Psoas muscle (tissue), 8 donors: ENCODE results near the gene RPS6KA4. TPM values are rescaled to one million over a fixed set of nuclear protein-coding genes. Genes with fewer than 3 reads are reported as not detected.
"Not testable (repeated sequence)": the region's sequence is repeated elsewhere in the genome, so short reads cannot be mapped to it uniquely, and the experiment has no call there.

Experiments used
- ATAC-seq, 4 donors: fragments of 200-7000 bp; cut with Tn5 transposase; one replicate each; pipeline ENCODE4 v1.9.1; 2020; ENCODE audit warnings: moderate library complexity in 3 of 4, mild to moderate bottlenecking in 2 of 4
- DNase-seq, 2 donors: peaks; one replicate each; pipeline ENCODE4 v3.0.0-alpha.2; 2020
- H3K27ac ChIP-seq: fragments of 200-600 bp; one replicate; pipeline ENCODE4 v1.8.0; 2022
- H3K27me3 ChIP-seq, 3 donors: fragments of 200-600 bp in 1 of 3; one replicate each; pipeline versions ENCODE4 v1.6.1 to v1.8.0; 2013 to 2022; ENCODE audit warnings: low read length in 2 of 3, mild to moderate bottlenecking in 2 of 3, moderate library complexity in 1 of 3; ENCODE audit not compliant: insufficient read depth in 3 of 3
- H3K36me3 ChIP-seq, 2 donors: fragments of 200-600 bp in 1 of 2; one replicate each; pipeline versions ENCODE4 v1.6.1 to v1.8.0; 2013 to 2022; ENCODE audit warnings: low read depth in 1 of 2, mild to moderate bottlenecking in 1 of 2, moderate library complexity in 1 of 2; ENCODE audit not compliant: insufficient read depth in 1 of 2
- H3K4me1 ChIP-seq: fragments of 200-600 bp; one replicate; pipeline ENCODE4 v1.8.0; 2022
- H3K4me3 ChIP-seq: fragments of 200-600 bp; one replicate; pipeline ENCODE4 v1.8.0; 2022; ENCODE audit warnings: mild to moderate bottlenecking
- H3K9me3 ChIP-seq: fragments of 200-600 bp; one replicate; pipeline ENCODE4 v1.8.0; 2022
- CTCF ChIP-seq: fragments of 200-600 bp; IDR thresholded peaks from one replicate; pipeline ENCODE4 v1.8.0; 2022; ENCODE audit warnings: antibody characterized with exemption
- WGBS, 3 donors: extraction: QIAGEN DNeasy Blood & Tissue Kit; methylation state at CpG; one replicate each; pipeline versions ENCODE4 v1.1.6 to v1.1.7; 2013; 5-methylcytosine and 5-hydroxymethylcytosine counted together
- intact Hi-C, 2 donors: fragments of 100-400 bp; cut with DNase I; formaldehyde crosslinking; loops; one replicate each; pipeline versions ENCODE4 v1.11.0 to v1.14.2; 2022
- polyA plus RNA-seq, 3 donors: library from polyadenylated mRNA; stranded (reverse); fragments of 200-250 nt; gene quantifications; one replicate each; pipeline ENCODE4 v1.2.3, GENCODE V29; 2013
- total RNA-seq, 4 donors: library from RNA; stranded (reverse); fragmentation: NEBNext Ultra II Directional in 2 of 4; extraction: Animal tissue kit (Norgen Biotek cat#: 25700) in 2 of 4; gene quantifications; one replicate each; pipeline versions ENCODE4 v1.2.1 to v1.2.4, GENCODE V29; 2021 to 2023
- donor health status: healthy with polysubstance abuse.
- donor health status: DM: no; HTN: no; CAD: no; lungs with moderate emphysema.
- donor health status: Bipolar disorder and iron deficiency.
- donor health status: healthy.
- donor health status: DM: yes; HTN: yes; CAD: no.
- donor health status: DM: no; HTN: no; CAD: no.
- donor health status: DM: no; HTN: no; CAD: no.
- donor health status: DM: yes; HTN: yes; CAD: no.

Gene RPS6KA4
- total and polyA plus RNA-seq, 7 donors, result 9.5 to 15.9 (median 13.1) TPM

- WGBS, 3 donors, result 85 to 95% (median 91%) methylated on average over 5 of the region's 5 CpGs
- peaks cover 4% of the 10 kb centered on the region for H3K4me1 ChIP-seq
- DNase-seq, result no peak
- H3K9me3 ChIP-seq, result no peaks in the 10 kb centered on the region
- TF ChIP-seq CTCF, result no peak
- intact Hi-C loops, result loop anchor here in 1 of 2 donors (5.0 kb wide), 1 partner anchor 36 kb away; the partner anchor contains the start of gene RPS6KA4
- H3K36me3 ChIP-seq, result peaks cover 4 to 19% of the 10 kb centered on the region in 2 donors
- no peak overlapping the region for H3K4me3 ChIP-seq
- H3K27me3 ChIP-seq, result no peaks in the 10 kb centered on the region
- ATAC-seq, result no peak
- no peak overlapping the region for H3K27ac ChIP-seq
These were observed 37.4 kb upstream of the RPS6KA4 start for GRCh38 chr11:64321533-64321932.

GRCh38 chr11:64322925-64323260 is 36.1 kb upstream of the RPS6KA4 start:
- H3K36me3 ChIP-seq, result peaks cover 4 to 19% of the 10 kb centered on the region in 2 donors
- H3K27ac ChIP-seq, result no peak overlapping the region
- no peaks in the 10 kb centered on the region for H3K9me3 ChIP-seq
- intact Hi-C loops, result loop anchor here in 1 of 2 donors (5.0 kb wide), 1 partner anchor 34 kb away; the partner anchor contains the start of gene RPS6KA4
- no peaks in the 10 kb centered on the region for H3K27me3 ChIP-seq
- DNase-seq (no peak), ATAC-seq (no peak)
- H3K4me1 ChIP-seq, result no peaks in the 10 kb centered on the region
- 81 to 87% (median 81%) methylated on average over 7 of the region's 7 CpGs for WGBS, 3 donors
- no peak for TF ChIP-seq CTCF
- no peak overlapping the region for H3K4me3 ChIP-seq

GRCh38 chr11:64323373-64323772 is 35.6 kb upstream of the RPS6KA4 start:
- Histone ChIP-seq H3K27me3 (no peaks in the 10 kb centered on the region), H3K27ac (no peak overlapping the region), H3K9me3 (no peaks in the 10 kb centered on the region), H3K4me1 (no peaks in the 10 kb centered on the region), H3K36me3 (peaks cover 4 to 19% of the 10 kb centered on the region in 2 donors), H3K4me3 (no peak overlapping the region)
- DNase-seq, result no peak
- TF ChIP-seq CTCF, result no peak
- WGBS, 3 donors, result 70 to 74% (median 74%) methylated on average over 3 to 5 of the region's 5 CpGs
- intact Hi-C loops, result loop anchor here in 1 of 2 donors (5.0 kb wide), 1 partner anchor 34 kb away; the partner anchor contains the start of gene RPS6KA4
- no peak for ATAC-seq

GRCh38 chr11:64323984-64324383 is 35.0 kb upstream of the RPS6KA4 start:
- intact Hi-C loops, result loop anchor here in 1 of 2 donors (5.0 kb wide), 1 partner anchor 33 kb away; the partner anchor contains the start of gene RPS6KA4
- DNase-seq, H3K4me1 ChIP-seq, H3K27me3 ChIP-seq, H3K4me3 ChIP-seq, ATAC-seq, H3K9me3 ChIP-seq, H3K27ac ChIP-seq: not testable (repeated sequence)
- peaks cover 4 to 19% of the 10 kb centered on the region in 2 donors for H3K36me3 ChIP-seq
- 73 to 84% (median 78%) methylated on average over 4 of the region's 4 CpGs for WGBS, 3 donors

GRCh38 chr11:64324692-64325469 is 34.1 kb upstream of the RPS6KA4 start:
- no peak for DNase-seq
- 86 to 88% (median 87%) methylated on average over 11 of the region's 11 CpGs for WGBS, 3 donors

More at GRCh38 chr11:64324692-64325469, 34.1 kb upstream of the RPS6KA4 start:
- intact Hi-C loops, result loop anchor here in 1 of 2 donors (5.0 kb wide), 1 partner anchor 32 kb away; the partner anchor contains the start of gene RPS6KA4
- Histone ChIP-seq H3K36me3 (peaks cover 4 to 19% of the 10 kb centered on the region in 2 donors), H3K27me3 (no peaks in the 10 kb centered on the region), H3K9me3 (no peaks in the 10 kb centered on the region), H3K27ac (no peak overlapping the region), H3K4me1 (peaks cover 10% of the 10 kb centered on the region), H3K4me3 (no peak overlapping the region)
- no peak for TF ChIP-seq CTCF
- no peak for ATAC-seq
